ENCODE data around the gene SPA17.

DNA sequence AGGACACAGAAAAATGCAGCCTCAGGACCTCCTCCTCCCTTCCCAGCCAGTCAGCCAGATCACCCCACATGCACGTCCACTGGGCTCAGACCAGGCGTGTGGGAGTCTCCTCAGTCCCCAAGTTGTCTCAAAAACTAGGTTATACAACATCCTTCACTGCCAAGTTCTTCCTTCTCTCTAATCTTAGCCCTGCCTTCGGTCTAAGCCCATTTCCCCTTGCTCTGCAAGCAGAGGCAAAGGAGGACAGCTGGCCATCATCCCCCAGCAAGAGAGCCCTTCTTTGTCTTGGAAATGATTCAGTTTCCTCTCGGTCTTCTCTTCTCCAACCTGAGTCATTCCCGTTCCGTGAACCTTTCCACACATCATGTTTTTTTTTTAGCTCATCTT lies 52.0 kb downstream of the SPA17 start:
- TF ChIP-seq EZH2phosphoT487 (IDR thresholded peaks at IDR 0.05; ENCODE audit: borderline replicate concordance, low read length), result no peak
- TF ChIP-seq, protein P1, sequence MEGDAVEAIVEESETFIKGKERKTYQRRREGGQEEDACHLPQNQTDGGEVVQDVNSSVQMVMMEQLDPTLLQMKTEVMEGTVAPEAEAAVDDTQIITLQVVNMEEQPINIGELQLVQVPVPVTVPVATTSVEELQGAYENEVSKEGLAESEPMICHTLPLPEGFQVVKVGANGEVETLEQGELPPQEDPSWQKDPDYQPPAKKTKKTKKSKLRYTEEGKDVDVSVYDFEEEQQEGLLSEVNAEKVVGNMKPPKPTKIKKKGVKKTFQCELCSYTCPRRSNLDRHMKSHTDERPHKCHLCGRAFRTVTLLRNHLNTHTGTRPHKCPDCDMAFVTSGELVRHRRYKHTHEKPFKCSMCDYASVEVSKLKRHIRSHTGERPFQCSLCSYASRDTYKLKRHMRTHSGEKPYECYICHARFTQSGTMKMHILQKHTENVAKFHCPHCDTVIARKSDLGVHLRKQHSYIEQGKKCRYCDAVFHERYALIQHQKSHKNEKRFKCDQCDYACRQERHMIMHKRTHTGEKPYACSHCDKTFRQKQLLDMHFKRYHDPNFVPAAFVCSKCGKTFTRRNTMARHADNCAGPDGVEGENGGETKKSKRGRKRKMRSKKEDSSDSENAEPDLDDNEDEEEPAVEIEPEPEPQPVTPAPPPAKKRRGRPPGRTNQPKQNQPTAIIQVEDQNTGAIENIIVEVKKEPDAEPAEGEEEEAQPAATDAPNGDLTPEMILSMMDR (conservative IDR thresholded peaks at IDR 0.05; ENCODE audit: low read depth, low read length), result no peak
- no peak for TF ChIP-seq EZH2 (IDR thresholded peaks at IDR 0.05; ENCODE audit: low read length, unreplicated experiment)

All from PC-3 (cell line).